ENCODE results near the gene B3GNT2. TPM values are rescaled to one million over a fixed set of nuclear protein-coding genes. Genes with fewer than 3 reads are reported as not detected.
"Not testable (repeated sequence)": the region's sequence is repeated elsewhere in the genome, so short reads cannot be mapped to it uniquely, and the experiment has no call there.

B3GNT2 gene
- total RNA-seq, 1 donor from 2014 or later, result 46.6 TPM

DNA sequence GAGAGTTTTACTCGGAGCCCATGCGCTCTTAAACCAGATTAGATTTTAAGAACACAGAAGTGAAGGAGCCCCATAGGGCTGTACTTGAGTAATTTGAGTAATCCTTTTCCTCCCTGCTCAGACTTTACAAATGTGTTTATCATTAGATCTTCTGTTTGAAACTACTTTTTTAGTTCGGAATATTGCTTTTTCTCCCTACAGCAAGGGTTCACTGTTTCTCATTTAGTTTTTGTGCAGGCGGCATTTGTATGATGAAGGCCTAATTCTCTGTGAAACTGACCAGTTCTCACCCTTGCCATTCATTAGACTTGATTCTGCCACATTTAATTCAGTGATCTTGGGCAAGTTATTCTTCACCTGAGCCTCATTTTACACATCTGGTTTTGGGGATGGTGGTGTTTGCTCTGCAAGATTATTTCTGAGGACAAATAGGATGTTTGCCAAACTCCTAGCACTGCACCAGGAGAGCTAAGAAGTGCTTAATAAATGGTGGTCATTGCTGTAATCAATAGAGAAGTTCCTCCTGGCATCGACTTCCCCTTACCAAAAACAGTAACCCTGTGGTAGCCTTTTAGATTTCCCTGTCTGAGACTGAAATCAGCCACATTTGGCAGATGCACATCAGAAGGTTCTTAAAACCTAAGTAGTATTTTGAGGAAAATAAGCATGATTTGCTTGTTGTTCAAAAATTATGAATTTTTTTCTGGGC, 2.2 kb downstream of the B3GNT2 start:
- DNase-seq (ENCODE audit: low read depth) (no peak), FAIRE-seq (no peak)
- H3K36me3 ChIP-seq (ENCODE audit: control insufficient read depth, insufficient read depth, low read length), result no peaks in the 10 kb centered on the region
- TF ChIP-seq, protein P1, sequence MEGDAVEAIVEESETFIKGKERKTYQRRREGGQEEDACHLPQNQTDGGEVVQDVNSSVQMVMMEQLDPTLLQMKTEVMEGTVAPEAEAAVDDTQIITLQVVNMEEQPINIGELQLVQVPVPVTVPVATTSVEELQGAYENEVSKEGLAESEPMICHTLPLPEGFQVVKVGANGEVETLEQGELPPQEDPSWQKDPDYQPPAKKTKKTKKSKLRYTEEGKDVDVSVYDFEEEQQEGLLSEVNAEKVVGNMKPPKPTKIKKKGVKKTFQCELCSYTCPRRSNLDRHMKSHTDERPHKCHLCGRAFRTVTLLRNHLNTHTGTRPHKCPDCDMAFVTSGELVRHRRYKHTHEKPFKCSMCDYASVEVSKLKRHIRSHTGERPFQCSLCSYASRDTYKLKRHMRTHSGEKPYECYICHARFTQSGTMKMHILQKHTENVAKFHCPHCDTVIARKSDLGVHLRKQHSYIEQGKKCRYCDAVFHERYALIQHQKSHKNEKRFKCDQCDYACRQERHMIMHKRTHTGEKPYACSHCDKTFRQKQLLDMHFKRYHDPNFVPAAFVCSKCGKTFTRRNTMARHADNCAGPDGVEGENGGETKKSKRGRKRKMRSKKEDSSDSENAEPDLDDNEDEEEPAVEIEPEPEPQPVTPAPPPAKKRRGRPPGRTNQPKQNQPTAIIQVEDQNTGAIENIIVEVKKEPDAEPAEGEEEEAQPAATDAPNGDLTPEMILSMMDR (IDR thresholded peaks at IDR 0.05; ENCODE audit: insufficient read depth, low read length, severe bottlenecking), result no peak
- no peaks in the 10 kb centered on the region for H3K27me3 ChIP-seq (ENCODE audit: control insufficient read depth, insufficient read depth, low read length)
- H3K4me3 ChIP-seq (ENCODE audit: low read depth, low read length), result peak overlapping the region; percentile 94

DNA sequence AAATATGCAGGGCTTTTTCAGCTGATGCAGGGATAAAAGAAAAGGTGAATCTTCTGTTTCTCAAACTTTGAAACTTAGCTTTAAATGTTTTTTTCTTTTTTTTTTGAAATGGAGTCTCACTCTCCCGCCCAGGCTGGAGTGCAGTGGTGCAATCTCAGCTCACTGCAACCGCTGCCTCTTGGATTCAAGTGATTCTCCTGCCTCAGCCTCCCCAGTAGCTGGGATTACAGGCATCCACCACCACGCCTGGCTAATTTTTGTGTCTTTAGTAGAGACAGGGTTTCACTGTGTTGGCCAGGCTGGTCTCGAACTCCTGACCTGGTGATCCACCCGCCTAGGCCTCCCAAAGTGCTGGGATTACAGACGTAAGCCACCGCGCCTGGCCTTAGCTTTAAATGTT, 2.9 kb downstream of the B3GNT2 start:
- H3K36me3 ChIP-seq (ENCODE audit: control insufficient read depth, insufficient read depth, low read length); H3K4me3 ChIP-seq (ENCODE audit: low read depth, low read length); FAIRE-seq; DNase-seq (ENCODE audit: low read depth); H3K27me3 ChIP-seq (ENCODE audit: control insufficient read depth, insufficient read depth, low read length): not testable (repeated sequence)

DNA sequence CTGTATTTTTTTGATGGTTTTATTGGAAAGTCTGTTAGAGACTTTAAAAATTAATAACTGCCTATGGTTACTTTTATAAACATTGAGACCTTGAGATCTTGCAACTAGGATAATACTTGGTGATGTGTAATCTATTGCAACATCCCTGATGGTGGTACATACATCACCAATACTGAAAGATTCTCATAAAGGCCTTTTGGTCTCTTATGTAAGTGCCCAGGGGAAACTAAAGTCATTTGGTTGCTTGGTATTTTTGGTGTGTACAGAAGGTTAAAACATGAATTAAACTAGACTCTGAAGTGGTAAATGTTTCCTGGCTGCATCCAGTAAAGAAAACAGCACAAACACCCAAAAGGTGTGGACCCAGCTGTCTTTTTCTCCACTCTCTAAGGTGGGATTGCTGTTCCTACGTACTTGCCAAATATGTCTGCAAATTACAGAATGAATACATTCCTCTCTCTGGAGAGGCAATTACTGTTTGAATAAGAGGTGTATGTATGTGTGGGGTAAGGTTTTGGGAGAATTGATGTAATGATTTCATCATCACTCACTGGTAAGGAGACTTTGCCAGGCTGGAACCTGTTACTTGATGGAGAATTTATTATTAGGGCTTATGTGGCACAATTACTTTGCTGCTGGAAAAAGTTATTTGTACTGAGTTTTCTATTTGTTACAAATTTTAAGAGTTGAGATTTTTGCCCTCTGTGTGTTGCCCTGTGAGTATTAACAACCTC, 3.6 kb downstream of the B3GNT2 start:
- FAIRE-seq (no peak), DNase-seq (ENCODE audit: low read depth) (peak; percentile 45)
- H3K4me3 ChIP-seq (ENCODE audit: low read depth, low read length), result no peak overlapping the region

DNA sequence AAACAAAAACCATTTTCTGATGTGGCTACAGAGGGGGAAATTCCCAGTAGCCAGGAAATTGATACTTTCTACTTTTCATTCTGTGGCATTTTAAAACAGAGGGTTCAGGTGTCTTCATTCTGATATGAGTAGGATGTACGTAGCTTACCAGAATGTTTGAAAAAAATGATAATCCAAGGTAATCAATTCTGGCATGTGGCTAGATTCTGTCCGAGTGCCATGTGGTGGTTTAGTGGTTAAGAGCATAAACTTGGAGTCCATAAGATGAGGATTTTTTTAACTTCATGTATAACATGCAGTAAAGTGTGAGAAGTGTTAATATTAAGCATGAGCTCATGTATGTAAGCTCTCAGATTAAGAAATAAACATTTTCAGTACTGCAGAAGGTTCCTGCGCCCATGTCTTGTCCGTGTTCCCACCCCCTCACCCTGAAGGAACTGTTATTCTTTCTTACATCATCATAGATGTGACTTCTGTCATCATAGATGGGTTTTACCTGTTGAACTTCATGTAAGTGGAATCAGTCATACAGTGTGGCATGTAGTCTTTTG, 4.5 kb downstream of the B3GNT2 start:
- H3K27me3 ChIP-seq (ENCODE audit: control insufficient read depth, insufficient read depth, low read length), result no peaks in the 10 kb centered on the region
- H3K4me3 ChIP-seq (ENCODE audit: low read depth, low read length), result no peak overlapping the region
- no peak for DNase-seq (ENCODE audit: low read depth)
- TF ChIP-seq, protein P1 (IDR thresholded peaks at IDR 0.05; ENCODE audit: insufficient read depth, low read length, severe bottlenecking), result no peak
- no peak for FAIRE-seq
- no peaks in the 10 kb centered on the region for H3K36me3 ChIP-seq (ENCODE audit: control insufficient read depth, insufficient read depth, low read length)

More for the DNA sequence above, 3.6 kb downstream of the B3GNT2 start:
- TF ChIP-seq, protein P1 (IDR thresholded peaks at IDR 0.05; ENCODE audit: insufficient read depth, low read length, severe bottlenecking), result no peak
- H3K36me3 ChIP-seq (ENCODE audit: control insufficient read depth, insufficient read depth, low read length), result no peaks in the 10 kb centered on the region
- no peaks in the 10 kb centered on the region for H3K27me3 ChIP-seq (ENCODE audit: control insufficient read depth, insufficient read depth, low read length)

DNA sequence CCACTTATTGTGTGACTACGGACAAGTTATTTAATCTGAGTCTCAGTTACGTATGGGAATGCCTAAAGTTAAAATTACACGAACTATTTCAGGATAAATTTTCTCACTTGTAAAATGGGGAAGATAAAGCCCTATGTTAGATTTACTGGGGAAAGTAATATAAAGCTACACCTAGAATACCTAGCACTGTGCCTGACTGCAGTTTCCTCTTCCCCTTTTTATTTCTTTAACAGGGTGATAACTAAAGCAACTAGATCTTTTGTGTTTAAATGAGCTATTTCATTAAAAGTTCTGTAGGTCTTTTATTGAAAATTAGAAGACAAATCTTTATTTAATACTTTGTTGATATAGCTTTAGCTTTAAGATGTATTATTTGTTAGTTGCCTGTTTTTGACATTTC, 5.0 kb downstream of the B3GNT2 start:
- DNase-seq (ENCODE audit: low read depth), result no peak
- H3K4me3 ChIP-seq (ENCODE audit: low read depth, low read length), result no peak overlapping the region
- TF ChIP-seq, protein P1 (IDR thresholded peaks at IDR 0.05; ENCODE audit: insufficient read depth, low read length, severe bottlenecking), result no peak
- FAIRE-seq, result no peak
- no peaks in the 10 kb centered on the region for H3K27me3 ChIP-seq (ENCODE audit: control insufficient read depth, insufficient read depth, low read length)
- H3K36me3 ChIP-seq (ENCODE audit: control insufficient read depth, insufficient read depth, low read length), result no peaks in the 10 kb centered on the region

DNA sequence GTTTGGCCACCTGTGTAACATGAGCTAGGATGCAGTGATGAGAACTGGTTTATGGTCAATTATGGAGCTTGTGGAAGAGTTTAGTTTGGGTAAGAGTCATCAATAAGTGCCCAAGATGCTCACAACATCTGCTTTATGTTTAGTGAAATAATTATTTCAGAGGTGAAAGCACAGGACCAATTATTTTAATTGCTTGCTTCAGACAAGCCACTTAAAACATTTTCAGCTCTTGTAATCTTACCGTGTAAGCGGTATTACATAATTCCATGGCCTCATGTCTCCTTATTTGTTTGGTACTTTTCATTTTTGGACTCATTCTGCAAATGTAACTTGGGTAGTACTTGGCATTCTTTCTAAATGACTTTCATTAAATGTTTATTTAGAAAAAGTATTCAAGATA, 5.4 kb downstream of the B3GNT2 start:
- FAIRE-seq (no peak), DNase-seq (ENCODE audit: low read depth) (no peak)
- H3K27me3 ChIP-seq (ENCODE audit: control insufficient read depth, insufficient read depth, low read length), result no peaks in the 10 kb centered on the region
- no peaks in the 10 kb centered on the region for H3K36me3 ChIP-seq (ENCODE audit: control insufficient read depth, insufficient read depth, low read length)
- TF ChIP-seq, protein P1 (IDR thresholded peaks at IDR 0.05; ENCODE audit: insufficient read depth, low read length, severe bottlenecking), result no peak
- no peak overlapping the region for H3K4me3 ChIP-seq (ENCODE audit: low read depth, low read length)
